Cardiac muscle cell (in vitro differentiated cells and primary cell): Measurements from ENCODE around the gene TRIM31. TPM values are rescaled to one million over a fixed set of nuclear protein-coding genes. Genes with fewer than 3 reads are reported as not detected.

Experiments used
- DNase-seq, 2 donors: peaks; one replicate each; pipeline versions ENCODE4 v3.0.0 to v3.0.0-alpha.2; 2010 to 2017; ENCODE audit warnings: low read depth in 1 of 2, low spot score in 1 of 2
- H3K27ac ChIP-seq: fragments of 200-600 bp; sonication (generic); 2 replicates; pipeline ENCODE4 v1.5.1; 2016
- H3K27me3 ChIP-seq: fragments of 200-600 bp; sonication (generic); 2 replicates; pipeline ENCODE4 v1.6.0; 2016; ENCODE audit warnings: control low read depth
- H3K36me3 ChIP-seq: fragments of 200-600 bp; sonication (generic); 2 replicates; pipeline ENCODE4 v1.5.1; 2016; ENCODE audit warnings: control low read depth
- H3K4me1 ChIP-seq: fragments of 200-600 bp; sonication (generic); 2 replicates; pipeline ENCODE4 v1.8.1; 2017; ENCODE audit warnings: low read depth, mild to moderate bottlenecking, mixed run types
- H3K4me3 ChIP-seq: fragments of 200-600 bp; sonication (generic); 2 replicates; pipeline ENCODE4 v1.5.1; 2016; ENCODE audit warnings: mild to moderate bottlenecking
- H3K9me3 ChIP-seq: fragments of 200-600 bp; sonication (generic); 2 replicates; pipeline ENCODE4 v1.5.1; 2017; ENCODE audit warnings: low read depth, mild to moderate bottlenecking, control low read depth
- polyA plus RNA-seq: library from polyadenylated mRNA; unstranded; fragments of >200 nt; fragmentation: Nextera tagmentation; extraction: Ambion mirVana; gene quantifications from 2 replicates; pipeline ENCODE4 v1.2.1, GENCODE V29; 2016
- total RNA-seq: library from RNA; depleted of rRNA; stranded (reverse); fragments of >200 nt; gene quantifications from 2 replicates; pipeline ENCODE4 v1.2.3, GENCODE V29; 2016
- TF ChIP-seq, protein P1 (sequence below): IDR thresholded peaks from 2 replicates; pipeline ENCODE4 v1.5.1; 2012; ENCODE audit warnings: low read depth, mild to moderate bottlenecking, low read length

Gene TRIM31
- total and polyA plus RNA-seq, 2 experiments from 2014 or later: not detected

GRCh38 chr6:30063315-30063714 lies 49.6 kb downstream of the TRIM31 start:
- Histone ChIP-seq H3K27ac (no peak overlapping the region), H3K36me3 (no peaks in the 10 kb centered on the region)

DNA sequence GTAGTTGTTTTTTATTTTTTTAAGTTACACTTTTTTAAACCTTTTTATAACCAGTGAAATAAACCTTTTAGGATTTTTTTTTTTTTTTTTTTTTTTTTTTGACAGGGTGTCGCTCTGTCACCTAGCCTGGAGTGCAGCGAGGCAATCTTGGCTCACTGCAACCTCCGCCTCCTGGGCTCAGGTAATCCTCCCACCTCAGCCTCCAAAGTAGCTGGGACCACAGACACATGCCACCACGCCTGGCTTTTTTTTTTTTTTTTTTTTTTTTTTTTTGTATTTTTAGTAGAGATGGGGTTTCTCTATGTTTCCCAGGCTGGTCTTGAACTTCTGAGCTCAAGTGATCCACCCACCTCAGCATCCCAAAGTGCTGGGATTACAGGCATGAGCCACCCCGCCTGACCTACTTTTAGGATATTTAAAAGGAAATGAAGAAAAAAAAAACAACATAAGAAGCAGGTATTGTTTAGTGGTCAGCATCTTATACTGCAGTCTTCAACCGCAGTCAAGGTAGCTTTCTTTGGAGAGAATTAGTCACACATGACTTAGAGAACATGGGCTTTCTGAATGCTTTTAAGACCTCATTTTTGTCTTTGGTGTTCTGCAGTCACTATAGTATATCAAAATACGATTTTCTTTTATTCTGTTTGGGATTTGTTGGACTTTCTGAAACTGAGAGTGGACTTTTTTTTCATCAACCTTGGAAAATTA lies 50.3 kb downstream of the TRIM31 start:
- DNase-seq: no peak
- peak overlapping the region; percentile 86 for H3K4me3 ChIP-seq
- H3K27me3 ChIP-seq: no peaks in the 10 kb centered on the region
- H3K36me3 ChIP-seq: no peaks in the 10 kb centered on the region
- TF ChIP-seq, protein P1, sequence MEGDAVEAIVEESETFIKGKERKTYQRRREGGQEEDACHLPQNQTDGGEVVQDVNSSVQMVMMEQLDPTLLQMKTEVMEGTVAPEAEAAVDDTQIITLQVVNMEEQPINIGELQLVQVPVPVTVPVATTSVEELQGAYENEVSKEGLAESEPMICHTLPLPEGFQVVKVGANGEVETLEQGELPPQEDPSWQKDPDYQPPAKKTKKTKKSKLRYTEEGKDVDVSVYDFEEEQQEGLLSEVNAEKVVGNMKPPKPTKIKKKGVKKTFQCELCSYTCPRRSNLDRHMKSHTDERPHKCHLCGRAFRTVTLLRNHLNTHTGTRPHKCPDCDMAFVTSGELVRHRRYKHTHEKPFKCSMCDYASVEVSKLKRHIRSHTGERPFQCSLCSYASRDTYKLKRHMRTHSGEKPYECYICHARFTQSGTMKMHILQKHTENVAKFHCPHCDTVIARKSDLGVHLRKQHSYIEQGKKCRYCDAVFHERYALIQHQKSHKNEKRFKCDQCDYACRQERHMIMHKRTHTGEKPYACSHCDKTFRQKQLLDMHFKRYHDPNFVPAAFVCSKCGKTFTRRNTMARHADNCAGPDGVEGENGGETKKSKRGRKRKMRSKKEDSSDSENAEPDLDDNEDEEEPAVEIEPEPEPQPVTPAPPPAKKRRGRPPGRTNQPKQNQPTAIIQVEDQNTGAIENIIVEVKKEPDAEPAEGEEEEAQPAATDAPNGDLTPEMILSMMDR: no peak
- H3K9me3 ChIP-seq: no peaks in the 10 kb centered on the region
- H3K4me1 ChIP-seq: no peaks in the 10 kb centered on the region
- H3K27ac ChIP-seq: no peak overlapping the region

More at GRCh38 chr6:30063315-30063714, 49.6 kb downstream of the TRIM31 start:
- no peak overlapping the region for H3K4me3 ChIP-seq
- no peaks in the 10 kb centered on the region for H3K4me1 ChIP-seq
- DNase-seq: no peak
- TF ChIP-seq, protein P1: no peak
- H3K27me3 ChIP-seq: no peaks in the 10 kb centered on the region
- no peaks in the 10 kb centered on the region for H3K9me3 ChIP-seq

GRCh38 chr6:30061858-30062458 lies 50.9 kb downstream of the TRIM31 start:
- no peaks in the 10 kb centered on the region for H3K4me1 ChIP-seq

DNA sequence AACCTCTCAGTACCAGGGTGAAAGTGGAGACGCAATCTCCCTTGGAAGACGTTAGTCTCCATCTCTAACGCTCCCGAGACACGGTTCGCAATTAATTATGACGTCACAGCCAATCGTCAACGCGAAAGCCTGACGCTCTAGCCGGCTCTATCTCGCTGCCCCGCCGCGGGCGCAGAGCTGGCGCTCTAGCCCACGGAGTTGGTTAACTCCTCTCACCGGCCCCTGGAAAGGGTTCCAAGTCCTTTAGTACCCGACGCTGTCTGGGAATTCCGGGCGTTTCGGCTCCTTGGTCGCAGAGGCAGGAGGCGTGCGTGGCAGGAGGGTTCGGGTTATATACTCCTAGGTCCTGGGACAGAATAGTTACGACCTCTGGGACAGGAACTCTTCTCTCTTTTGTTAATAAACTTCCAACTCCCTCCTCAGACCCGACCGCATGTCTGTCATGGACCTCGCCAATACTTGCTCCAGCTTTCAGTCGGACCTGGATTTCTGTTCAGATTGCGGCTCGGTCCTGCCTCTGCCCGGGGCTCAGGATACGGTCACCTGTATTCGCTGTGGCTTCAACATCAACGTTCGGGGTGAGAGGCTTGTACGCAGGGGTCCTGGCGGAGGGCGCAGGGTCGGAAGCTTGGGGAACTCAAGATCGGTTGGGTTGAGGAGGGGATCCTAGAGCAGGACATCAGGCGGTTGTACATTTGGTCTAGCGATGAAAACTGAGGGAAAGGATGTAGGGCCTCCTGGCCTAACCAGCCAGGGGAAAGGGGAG lies 51.6 kb downstream of the TRIM31 start, which contains the start of gene POLR1H:
POLR1H (plus strand) TSS at position 174 of the 766 bp plus-strand sequence; CDS start at position 434, 260 bp downstream.
- H3K4me1 ChIP-seq: no peaks in the 10 kb centered on the region
- peak within 1 kb of the TSS; percentile 93 for H3K27ac ChIP-seq
- peak within 1 kb of the TSS; percentile 86 for H3K4me3 ChIP-seq
- H3K36me3 ChIP-seq: no peaks in the 10 kb centered on the region
- peak; percentile 98 to 99 for DNase-seq
- TF ChIP-seq, protein P1: no peak
- no peaks in the 10 kb centered on the region for H3K9me3 ChIP-seq
- H3K27me3 ChIP-seq: no peaks in the 10 kb centered on the region

More at GRCh38 chr6:30061858-30062458, 50.9 kb downstream of the TRIM31 start:
- H3K9me3 ChIP-seq: no peaks in the 10 kb centered on the region
- H3K27ac ChIP-seq: peak overlapping the region; percentile 93
- H3K36me3 ChIP-seq: no peaks in the 10 kb centered on the region
- TF ChIP-seq, protein P1: no peak
- peak overlapping the region; percentile 86 for H3K4me3 ChIP-seq
- no peak for DNase-seq
- no peaks in the 10 kb centered on the region for H3K27me3 ChIP-seq

DNA sequence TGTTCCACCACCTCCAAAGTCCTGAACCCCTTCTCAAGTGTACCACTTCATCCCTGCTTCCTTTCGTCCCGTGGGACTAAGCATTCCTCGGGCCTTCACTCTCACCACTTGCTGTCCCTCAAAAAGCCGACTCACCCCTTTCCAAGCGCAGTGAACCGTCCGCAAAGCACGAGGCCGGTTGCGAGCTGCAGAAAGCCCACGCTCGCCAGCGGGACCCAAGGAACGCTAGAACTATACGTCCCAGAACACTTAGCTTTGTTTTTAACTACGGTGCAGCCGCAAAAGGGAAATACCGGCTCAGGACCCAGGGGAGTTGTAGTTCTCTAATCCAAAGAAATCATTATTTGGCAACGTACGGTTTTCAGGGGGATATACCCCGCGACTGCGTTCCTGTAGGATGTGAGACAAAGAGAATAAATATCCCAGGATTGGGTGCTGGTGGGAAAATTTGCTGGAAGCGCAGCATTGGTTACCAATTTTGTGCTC lies 52.2 kb downstream of the TRIM31 start:
- Histone ChIP-seq H3K4me1 (no peaks in the 10 kb centered on the region), H3K27ac (peak overlapping the region; percentile 93), H3K4me3 (peak overlapping the region; percentile 86), H3K27me3 (no peaks in the 10 kb centered on the region), H3K9me3 (no peaks in the 10 kb centered on the region), H3K36me3 (peaks cover 6% of the 10 kb centered on the region)
- DNase-seq: peak; percentile 46 to 57
- TF ChIP-seq, protein P1: no peak
